Measurements from ENCODE around the gene AIG1. TPM values are rescaled to one million over a fixed set of nuclear protein-coding genes. Genes with fewer than 3 reads are reported as not detected.

The AIG1 gene
- total RNA-seq, 2 experiments from 2014 or later: 16.1 to 20.0 TPM

DNA sequence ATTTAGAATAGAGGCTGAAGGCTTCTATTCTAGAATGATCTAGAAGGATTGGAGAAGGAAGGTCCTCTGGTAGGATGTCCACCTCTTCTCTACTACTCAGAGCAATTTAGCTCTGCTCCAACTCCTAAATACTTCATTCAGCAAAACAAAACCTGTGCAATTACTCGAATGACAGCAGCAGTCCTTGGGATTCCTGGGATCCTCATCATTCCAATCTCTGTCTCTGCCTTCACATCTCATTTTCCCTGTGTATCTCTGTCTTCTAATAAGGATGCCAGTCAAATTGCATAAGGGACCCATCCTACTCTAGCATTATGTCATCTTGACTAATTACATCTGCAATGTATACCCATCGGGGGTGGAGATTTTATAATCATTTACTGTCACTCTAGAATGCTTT, 5.5 kb upstream of the AIG1 start:
- no peak for DNase-seq
- ATAC-seq: no peak
- no peaks in the 10 kb centered on the region for H3K9me3 Mint-ChIP-seq
- H3K4me3 Mint-ChIP-seq: no peak overlapping the region
- no peaks in the 10 kb centered on the region for H3K36me3 Mint-ChIP-seq (ENCODE audit: low read depth)
- no peak overlapping the region for H3K27ac Mint-ChIP-seq
- TF ChIP-seq, protein P1, sequence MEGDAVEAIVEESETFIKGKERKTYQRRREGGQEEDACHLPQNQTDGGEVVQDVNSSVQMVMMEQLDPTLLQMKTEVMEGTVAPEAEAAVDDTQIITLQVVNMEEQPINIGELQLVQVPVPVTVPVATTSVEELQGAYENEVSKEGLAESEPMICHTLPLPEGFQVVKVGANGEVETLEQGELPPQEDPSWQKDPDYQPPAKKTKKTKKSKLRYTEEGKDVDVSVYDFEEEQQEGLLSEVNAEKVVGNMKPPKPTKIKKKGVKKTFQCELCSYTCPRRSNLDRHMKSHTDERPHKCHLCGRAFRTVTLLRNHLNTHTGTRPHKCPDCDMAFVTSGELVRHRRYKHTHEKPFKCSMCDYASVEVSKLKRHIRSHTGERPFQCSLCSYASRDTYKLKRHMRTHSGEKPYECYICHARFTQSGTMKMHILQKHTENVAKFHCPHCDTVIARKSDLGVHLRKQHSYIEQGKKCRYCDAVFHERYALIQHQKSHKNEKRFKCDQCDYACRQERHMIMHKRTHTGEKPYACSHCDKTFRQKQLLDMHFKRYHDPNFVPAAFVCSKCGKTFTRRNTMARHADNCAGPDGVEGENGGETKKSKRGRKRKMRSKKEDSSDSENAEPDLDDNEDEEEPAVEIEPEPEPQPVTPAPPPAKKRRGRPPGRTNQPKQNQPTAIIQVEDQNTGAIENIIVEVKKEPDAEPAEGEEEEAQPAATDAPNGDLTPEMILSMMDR (IDR thresholded peaks at IDR 0.05): no peak
- intact Hi-C loops (cut with micrococcal nuclease): no loop called here
- peaks cover 25% of the 10 kb centered on the region for H3K4me1 Mint-ChIP-seq (ENCODE audit: low read depth)
- ChIA-PET CTCF (interaction anchor here (1.0 kb wide), 1 partner anchor 581 kb away, joined by 3 read pairs; no protein-coding TSS in a partner anchor), POLR2A (no interaction called here)
- no peaks in the 10 kb centered on the region for H3K27me3 Mint-ChIP-seq

DNA sequence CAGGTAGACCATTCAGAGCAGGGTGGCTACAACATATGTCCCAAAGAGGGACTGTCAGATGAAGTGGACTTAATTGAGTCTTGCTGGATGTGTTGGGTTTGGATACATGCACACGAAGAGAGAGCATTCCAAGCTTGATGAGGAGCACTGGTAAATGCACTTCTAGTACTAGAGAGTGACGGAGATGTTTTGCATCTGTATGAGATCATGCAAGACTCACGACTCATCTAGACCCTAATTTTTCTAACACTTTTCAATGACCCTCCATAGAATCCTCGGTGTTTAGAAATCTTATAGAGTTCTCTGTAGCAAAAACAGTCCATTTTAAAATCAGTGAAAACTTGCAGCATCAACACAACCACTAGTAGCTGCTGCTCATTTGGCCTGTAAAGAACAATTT, 4.8 kb upstream of the AIG1 start:
- ChIA-PET POLR2A (no interaction called here), CTCF (no interaction called here)
- no peak overlapping the region for H3K4me3 Mint-ChIP-seq
- intact Hi-C loops (cut with micrococcal nuclease): no loop called here
- H3K27ac Mint-ChIP-seq: no peak overlapping the region
- H3K27me3 Mint-ChIP-seq: no peaks in the 10 kb centered on the region
- peaks cover 28% of the 10 kb centered on the region for H3K4me1 Mint-ChIP-seq (ENCODE audit: low read depth)
- H3K9me3 Mint-ChIP-seq: no peaks in the 10 kb centered on the region
- ATAC-seq (no peak), DNase-seq (no peak)
- TF ChIP-seq, protein P1 (IDR thresholded peaks at IDR 0.05): no peak
- H3K36me3 Mint-ChIP-seq (ENCODE audit: low read depth): no peaks in the 10 kb centered on the region

DNA sequence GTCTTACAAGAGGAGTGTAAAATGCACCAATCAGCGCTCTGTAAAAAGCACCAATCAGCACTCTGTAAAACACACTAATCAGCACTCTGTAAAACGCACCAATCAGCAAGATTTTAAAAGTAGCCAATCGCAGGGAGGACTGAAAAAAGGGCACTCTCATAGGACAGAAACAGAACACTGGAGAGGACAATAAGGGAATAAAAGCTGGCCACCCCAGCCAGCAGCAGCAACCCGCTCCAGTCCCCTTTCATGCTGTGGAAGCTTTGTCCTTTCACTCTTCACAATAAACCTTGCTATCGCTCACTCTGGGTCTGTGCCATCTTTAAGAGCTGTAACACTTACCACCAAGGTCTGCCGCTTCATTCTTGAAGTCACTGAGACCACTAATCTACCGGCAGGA, 1.7 kb upstream of the AIG1 start:
- H3K9me3 Mint-ChIP-seq: no peaks in the 10 kb centered on the region
- no peaks in the 10 kb centered on the region for H3K27me3 Mint-ChIP-seq
- no peaks in the 10 kb centered on the region for H3K36me3 Mint-ChIP-seq (ENCODE audit: low read depth)
- TF ChIP-seq, protein P1 (IDR thresholded peaks at IDR 0.05): no peak
- peak overlapping the region; percentile 6 for H3K27ac Mint-ChIP-seq
- H3K4me1 Mint-ChIP-seq (ENCODE audit: low read depth): peaks cover 29% of the 10 kb centered on the region
- ChIA-PET POLR2A (interaction anchor here (0.8 kb wide), 1 partner anchor 368 kb away, joined by 3 read pairs; no protein-coding TSS in a partner anchor), CTCF (interaction anchor here (1.0 to 2.1 kb wide), 3 partner anchors 12 to 174 kb away, joined by 3 to 6 read pairs (median 3); no protein-coding TSS in a partner anchor)
- intact Hi-C loops (cut with micrococcal nuclease): no loop called here
- no peak overlapping the region for H3K4me3 Mint-ChIP-seq
- DNase-seq (no peak), ATAC-seq (no peak)

DNA sequence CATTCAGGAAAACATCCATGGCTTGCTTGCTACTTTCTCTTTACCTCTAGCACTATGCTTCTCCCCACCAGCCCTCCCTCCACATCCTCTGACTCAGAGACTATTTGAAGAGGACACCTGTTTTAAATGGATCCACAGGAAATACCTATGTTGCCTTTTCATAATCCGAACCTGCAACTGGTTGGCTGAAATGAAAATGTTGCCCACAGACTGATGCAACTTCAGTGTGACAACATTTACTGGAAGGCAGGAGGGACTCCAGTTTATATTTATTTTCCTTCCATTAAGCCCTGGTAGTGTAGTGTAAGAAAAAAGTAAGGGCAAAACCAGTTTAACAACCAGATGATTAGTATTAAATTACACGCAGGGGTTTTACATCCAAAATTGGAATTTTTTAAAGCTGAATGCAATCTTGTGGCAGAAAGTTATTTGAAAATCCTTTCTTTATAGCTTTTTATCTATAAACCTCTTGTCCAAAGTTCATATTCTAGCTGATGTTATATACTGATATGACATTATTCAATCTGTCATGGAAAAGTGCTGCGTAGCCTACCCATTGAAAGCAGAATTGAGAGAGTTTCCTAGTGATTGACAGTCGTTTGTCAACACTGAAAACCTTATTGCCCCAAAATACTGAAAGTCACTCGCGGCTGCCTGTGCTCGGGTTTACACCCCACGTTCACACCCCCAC, 881 bp upstream of the AIG1 start:
- peak overlapping the region; percentile 96 for H3K27ac Mint-ChIP-seq
- H3K4me1 Mint-ChIP-seq (ENCODE audit: low read depth): peaks cover 28% of the 10 kb centered on the region
- intact Hi-C loops (cut with micrococcal nuclease): no loop called here
- peak; percentile 68 for ATAC-seq
- no peaks in the 10 kb centered on the region for H3K27me3 Mint-ChIP-seq
- TF ChIP-seq, protein P1 (IDR thresholded peaks at IDR 0.05): no peak
- DNase-seq: peak; percentile 73
- no peaks in the 10 kb centered on the region for H3K36me3 Mint-ChIP-seq (ENCODE audit: low read depth)
- peak overlapping the region; percentile 88 for H3K4me3 Mint-ChIP-seq
- CTCF ChIA-PET: interaction anchor here (1.0 to 2.1 kb wide), 3 partner anchors 13 to 173 kb away, joined by 3 to 6 read pairs (median 3); no protein-coding TSS in a partner anchor
- H3K9me3 Mint-ChIP-seq: no peaks in the 10 kb centered on the region
- POLR2A ChIA-PET: interaction anchor here (0.8 to 1.6 kb wide), 3 partner anchors 113 to 368 kb away, joined by 3 to 4 read pairs (median 3); no protein-coding TSS in a partner anchor

DNA sequence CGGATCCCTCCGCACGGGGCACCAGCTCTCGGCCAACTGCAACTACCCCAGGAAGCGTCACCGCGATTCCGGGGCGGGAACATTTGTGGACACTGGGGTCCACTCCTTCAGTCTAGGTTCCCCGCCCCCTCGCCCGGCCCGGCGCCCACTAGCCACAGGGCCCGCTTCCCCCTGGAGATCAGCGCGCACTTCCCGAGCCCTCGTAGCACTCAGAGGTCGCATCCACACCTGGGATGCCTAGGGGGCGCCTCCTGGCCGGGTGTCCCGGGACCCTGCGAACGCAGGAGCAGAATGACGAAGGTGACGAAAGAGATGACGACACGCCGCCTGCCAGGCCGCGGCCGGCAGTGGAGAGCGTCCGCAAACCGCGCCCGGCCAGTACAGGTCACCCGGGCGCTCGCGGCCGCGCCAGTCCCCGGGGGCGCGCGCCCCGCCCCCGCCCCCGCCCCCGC, 309 bp upstream of the AIG1 start:
- TF ChIP-seq, protein P1 (IDR thresholded peaks at IDR 0.05): no peak
- DNase-seq (peak; percentile 86), ATAC-seq (peak; percentile 74)
- CTCF ChIA-PET: interaction anchor here (1.4 to 2.1 kb wide), 2 partner anchors 13 to 34 kb away, joined by 3 to 6 read pairs; no protein-coding TSS in a partner anchor
- peaks cover 28% of the 10 kb centered on the region for H3K4me1 Mint-ChIP-seq (ENCODE audit: low read depth)
- peak overlapping the region; percentile 96 for H3K27ac Mint-ChIP-seq
- no peaks in the 10 kb centered on the region for H3K27me3 Mint-ChIP-seq
- H3K36me3 Mint-ChIP-seq (ENCODE audit: low read depth): no peaks in the 10 kb centered on the region
- H3K4me3 Mint-ChIP-seq: peak overlapping the region; percentile 88
- intact Hi-C loops (cut with micrococcal nuclease): no loop called here
- H3K9me3 Mint-ChIP-seq: no peaks in the 10 kb centered on the region
- POLR2A ChIA-PET: interaction anchor here (1.2 to 1.6 kb wide), 2 partner anchors 113 to 117 kb away, joined by 3 to 4 read pairs; no protein-coding TSS in a partner anchor

Data from activated CD8-positive, alpha-beta T cell treated with anti-CD3 and anti-CD28 coated beads for 36 hours (primary cell).